Measurements from ENCODE around the gene HOXC12.
A peak's percentile ranks its signal among the peaks of the same experiment; 100 is the strongest.

Gene HOXC12

GRCh38 chr12:53969588-53970259, 15.0 kb downstream of the HOXC12 start:
- FAIRE-seq (no peak), DNase-seq (ENCODE audit: insufficient read length) (no peak)
- TF ChIP-seq POLR2AphosphoS5 (IDR thresholded peaks at IDR 0.05; ENCODE audit: low read depth, low read length) (no peak), TAF1 (IDR thresholded peaks at IDR 0.05; ENCODE audit: borderline replicate concordance, low read depth, low read length) (no peak), POLR2A (IDR thresholded peaks at IDR 0.05; ENCODE audit: low read depth, low read length) (no peak)

DNA sequence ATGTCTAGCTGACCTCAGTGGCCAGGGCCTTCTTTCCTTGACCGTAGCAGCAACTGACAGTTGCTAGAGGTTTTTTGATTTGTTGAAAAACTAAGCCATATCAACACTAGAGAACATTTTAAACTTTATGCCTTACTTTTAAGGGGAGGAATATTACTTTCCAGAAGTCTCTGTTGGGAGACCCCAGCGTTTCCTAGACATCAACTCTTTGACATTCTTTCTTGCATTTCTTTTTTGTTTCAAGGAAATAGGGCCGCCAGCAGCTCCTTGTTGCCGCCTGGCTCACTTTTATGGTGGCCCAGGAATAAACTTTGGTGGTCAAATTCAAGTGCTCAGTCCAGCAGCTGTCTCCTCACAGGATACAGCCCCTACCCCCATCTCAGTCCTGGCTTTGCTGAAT, 15.7 kb downstream of the HOXC12 start:
- no peak for TF ChIP-seq POLR2A (IDR thresholded peaks at IDR 0.05; ENCODE audit: low read depth, low read length)
- TF ChIP-seq POLR2AphosphoS5 (IDR thresholded peaks at IDR 0.05; ENCODE audit: low read depth, low read length) = no peak
- TF ChIP-seq TAF1 (IDR thresholded peaks at IDR 0.05; ENCODE audit: borderline replicate concordance, low read depth, low read length) = no peak
- FAIRE-seq (no peak), DNase-seq (ENCODE audit: insufficient read length) (no peak)

DNA sequence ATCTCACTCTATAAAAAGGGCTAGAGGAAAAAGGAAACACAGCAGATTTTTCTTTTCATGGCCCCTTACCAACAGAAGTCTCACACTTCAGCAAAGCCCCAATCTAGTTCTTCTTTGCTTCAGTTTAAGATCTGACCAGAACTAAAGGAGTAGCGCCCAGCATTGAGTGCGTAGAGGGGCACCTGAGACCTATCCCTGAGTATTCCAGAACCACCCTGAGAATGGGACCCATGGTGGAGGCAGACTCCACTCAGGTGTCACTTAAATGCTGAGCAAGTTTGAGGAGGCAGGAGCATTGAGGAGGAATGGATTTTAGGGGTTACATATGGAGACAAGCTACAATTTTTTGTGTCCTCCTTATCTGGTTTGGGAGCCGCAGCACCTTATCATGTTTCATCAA, 16.4 kb downstream of the HOXC12 start:
- FAIRE-seq (no peak), DNase-seq (ENCODE audit: insufficient read length) (no peak)
- TF ChIP-seq POLR2A (IDR thresholded peaks at IDR 0.05; ENCODE audit: low read depth, low read length) (no peak), TAF1 (IDR thresholded peaks at IDR 0.05; ENCODE audit: borderline replicate concordance, low read depth, low read length) (no peak), POLR2AphosphoS5 (IDR thresholded peaks at IDR 0.05; ENCODE audit: low read depth, low read length) (no peak)

GRCh38 chr12:53971686-53972085, 17.0 kb downstream of the HOXC12 start:
- no peak for FAIRE-seq
- TF ChIP-seq POLR2A (IDR thresholded peaks at IDR 0.05; ENCODE audit: low read depth, low read length) = no peak
- no peak for TF ChIP-seq POLR2AphosphoS5 (IDR thresholded peaks at IDR 0.05; ENCODE audit: low read depth, low read length)
- no peak for TF ChIP-seq TAF1 (IDR thresholded peaks at IDR 0.05; ENCODE audit: borderline replicate concordance, low read depth, low read length)
- no peak for DNase-seq (ENCODE audit: insufficient read length)

DNA sequence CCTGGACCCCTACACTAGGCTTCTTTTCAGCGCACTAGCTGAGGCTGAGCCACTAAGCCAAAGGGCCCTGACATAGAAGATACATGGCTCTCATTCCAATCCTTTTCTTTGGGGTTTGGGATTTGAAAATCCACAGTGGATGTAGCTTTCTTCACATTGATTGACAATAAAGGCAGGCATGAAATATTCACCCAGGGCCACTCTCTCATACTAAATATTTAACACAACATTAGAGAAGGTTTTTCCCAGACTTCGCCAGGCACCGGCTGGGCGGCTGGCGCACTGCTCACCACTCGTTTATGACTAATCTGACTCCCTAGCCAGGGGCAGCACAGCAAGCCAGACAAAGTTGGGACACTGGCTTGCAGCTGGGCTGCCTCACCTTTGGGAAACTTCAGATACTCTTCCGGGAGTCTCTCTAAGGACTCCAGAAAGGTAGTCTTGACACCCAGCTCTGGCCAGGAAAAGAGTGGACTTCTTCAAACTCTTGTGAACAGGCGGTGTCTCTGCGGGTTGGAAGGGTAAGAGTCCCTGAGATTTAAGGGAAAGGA, 17.5 kb downstream of the HOXC12 start:
- TF ChIP-seq TAF1 (IDR thresholded peaks at IDR 0.05; ENCODE audit: borderline replicate concordance, low read depth, low read length) = no peak
- TF ChIP-seq POLR2A (IDR thresholded peaks at IDR 0.05; ENCODE audit: low read depth, low read length) = no peak
- TF ChIP-seq POLR2AphosphoS5 (IDR thresholded peaks at IDR 0.05; ENCODE audit: low read depth, low read length) = no peak
- FAIRE-seq (no peak), DNase-seq (ENCODE audit: insufficient read length) (no peak)

GRCh38 chr12:53972722-53973235, 18.1 kb downstream of the HOXC12 start, which contains the start of gene HOXC11:
HOXC11 (plus strand) TSS chr12:53973126; CDS start chr12:53973242, 116 bp downstream.
- no peak for DNase-seq (ENCODE audit: insufficient read length)
- TF ChIP-seq TAF1 (IDR thresholded peaks at IDR 0.05; ENCODE audit: borderline replicate concordance, low read depth, low read length) (no peak), POLR2A (IDR thresholded peaks at IDR 0.05; ENCODE audit: low read depth, low read length) (no peak), POLR2AphosphoS5 (IDR thresholded peaks at IDR 0.05; ENCODE audit: low read depth, low read length) (no peak)
- no peak for FAIRE-seq

DNA sequence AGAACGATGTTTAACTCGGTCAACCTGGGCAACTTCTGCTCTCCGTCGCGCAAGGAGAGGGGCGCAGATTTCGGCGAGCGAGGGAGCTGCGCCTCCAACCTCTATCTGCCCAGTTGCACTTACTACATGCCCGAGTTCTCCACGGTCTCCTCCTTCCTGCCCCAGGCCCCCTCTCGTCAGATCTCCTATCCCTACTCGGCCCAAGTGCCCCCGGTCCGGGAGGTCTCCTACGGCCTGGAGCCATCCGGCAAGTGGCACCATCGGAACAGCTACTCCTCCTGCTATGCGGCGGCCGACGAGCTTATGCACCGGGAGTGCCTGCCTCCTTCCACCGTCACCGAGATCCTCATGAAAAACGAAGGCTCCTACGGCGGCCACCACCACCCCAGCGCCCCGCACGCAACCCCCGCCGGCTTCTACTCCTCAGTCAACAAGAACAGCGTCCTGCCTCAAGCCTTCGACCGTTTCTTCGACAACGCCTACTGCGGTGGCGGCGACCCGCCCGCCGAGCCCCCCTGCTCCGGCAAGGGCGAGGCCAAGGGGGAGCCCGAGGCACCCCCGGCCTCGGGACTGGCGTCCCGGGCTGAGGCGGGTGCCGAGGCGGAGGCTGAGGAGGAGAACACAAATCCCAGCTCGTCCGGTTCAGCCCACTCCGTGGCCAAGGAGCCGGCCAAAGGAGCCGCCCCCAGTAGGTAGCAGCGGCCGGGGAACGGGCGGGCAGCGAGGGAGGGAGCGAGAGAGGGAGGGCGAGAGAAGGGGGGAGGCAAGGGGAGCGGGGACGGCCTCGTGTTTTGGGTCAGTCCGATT, 18.7 kb downstream of the HOXC12 start:
- TF ChIP-seq POLR2AphosphoS5 (IDR thresholded peaks at IDR 0.05; ENCODE audit: low read depth, low read length) = no peak
- no peak for TF ChIP-seq POLR2A (IDR thresholded peaks at IDR 0.05; ENCODE audit: low read depth, low read length)
- TF ChIP-seq TAF1 (IDR thresholded peaks at IDR 0.05; ENCODE audit: borderline replicate concordance, low read depth, low read length) = no peak
- FAIRE-seq (no peak), DNase-seq (ENCODE audit: insufficient read length) (no peak)

DNA sequence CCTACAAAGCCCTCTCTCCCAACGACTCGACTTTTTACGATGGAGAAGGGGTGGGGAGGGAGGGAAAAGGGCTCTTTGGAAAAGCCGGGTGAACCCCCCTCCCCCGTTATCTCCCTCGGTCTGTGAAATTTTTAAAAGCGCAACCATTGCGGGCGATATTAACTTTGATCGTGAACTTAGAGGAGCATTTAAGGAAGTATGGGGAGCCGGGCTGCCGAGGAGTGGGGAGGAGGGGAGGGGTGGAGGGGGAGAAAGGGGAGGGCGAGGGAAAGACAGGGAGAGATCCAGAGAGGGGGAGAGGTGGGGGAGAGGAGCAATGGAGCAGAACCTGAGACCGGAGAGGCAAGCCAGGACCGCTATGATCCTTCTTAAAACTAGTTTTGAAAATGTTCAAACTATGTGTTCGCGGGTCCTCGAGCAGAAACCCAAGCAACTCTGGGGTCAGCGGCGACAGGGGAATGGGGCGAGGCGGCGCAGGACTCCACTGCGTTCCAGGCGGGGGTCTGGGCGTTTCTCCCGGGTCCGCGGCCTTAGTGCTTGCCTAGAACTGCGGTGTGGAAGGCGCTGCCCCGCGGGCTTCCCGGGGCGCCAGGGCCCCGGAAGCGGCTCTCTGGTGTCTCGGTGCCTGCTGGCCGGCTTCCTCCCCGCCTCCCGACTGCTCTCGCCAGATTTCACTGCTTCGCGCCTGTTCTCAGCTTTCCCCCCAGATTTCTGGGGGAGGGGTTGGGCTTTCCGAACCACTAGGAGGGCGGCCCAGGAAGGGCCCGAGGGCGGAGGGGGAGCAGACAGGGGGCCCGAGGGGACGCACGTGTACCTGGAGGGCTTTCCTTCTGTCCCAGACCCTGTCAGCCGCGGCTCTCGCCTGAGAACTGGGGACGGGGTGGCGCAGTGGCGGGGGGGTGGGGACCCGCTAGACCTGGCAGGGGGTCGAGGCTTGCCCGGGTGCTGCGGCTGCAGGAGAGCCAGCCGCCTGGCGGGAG, 19.7 kb downstream of the HOXC12 start, which contains the start of gene HOTAIR:
TSS of gene HOTAIR (minus strand) at position 871 of the 980 bp plus-strand sequence.
- peak; percentile 68 for DNase-seq (ENCODE audit: insufficient read length)
- FAIRE-seq = peak; percentile 73
- TF ChIP-seq TAF1 (IDR thresholded peaks at IDR 0.05; ENCODE audit: borderline replicate concordance, low read depth, low read length) (no peak), POLR2A (IDR thresholded peaks at IDR 0.05; ENCODE audit: low read depth, low read length) (no peak), POLR2AphosphoS5 (IDR thresholded peaks at IDR 0.05; ENCODE audit: low read depth, low read length) (no peak)

GRCh38 chr12:53975064-53975471, 20.4 kb downstream of the HOXC12 start:
- TF ChIP-seq TAF1 (IDR thresholded peaks at IDR 0.05; ENCODE audit: borderline replicate concordance, low read depth, low read length) = no peak
- TF ChIP-seq POLR2AphosphoS5 (IDR thresholded peaks at IDR 0.05; ENCODE audit: low read depth, low read length) = no peak
- TF ChIP-seq POLR2A (IDR thresholded peaks at IDR 0.05; ENCODE audit: low read depth, low read length) = no peak
- DNase-seq (ENCODE audit: insufficient read length) = no peak

GRCh38 chr12:53975479-53976152, 20.9 kb downstream of the HOXC12 start:
- FAIRE-seq = no peak
- no peak for DNase-seq (ENCODE audit: insufficient read length)
- TF ChIP-seq POLR2A (IDR thresholded peaks at IDR 0.05; ENCODE audit: low read depth, low read length) (no peak), POLR2AphosphoS5 (IDR thresholded peaks at IDR 0.05; ENCODE audit: low read depth, low read length) (no peak), TAF1 (IDR thresholded peaks at IDR 0.05; ENCODE audit: borderline replicate concordance, low read depth, low read length) (no peak)

More at GRCh38 chr12:53975064-53975471, 20.4 kb downstream of the HOXC12 start:
- no peak for FAIRE-seq

All from GM12892 (cell line).